ENCODE measurements around the gene MICAL2.

DNA sequence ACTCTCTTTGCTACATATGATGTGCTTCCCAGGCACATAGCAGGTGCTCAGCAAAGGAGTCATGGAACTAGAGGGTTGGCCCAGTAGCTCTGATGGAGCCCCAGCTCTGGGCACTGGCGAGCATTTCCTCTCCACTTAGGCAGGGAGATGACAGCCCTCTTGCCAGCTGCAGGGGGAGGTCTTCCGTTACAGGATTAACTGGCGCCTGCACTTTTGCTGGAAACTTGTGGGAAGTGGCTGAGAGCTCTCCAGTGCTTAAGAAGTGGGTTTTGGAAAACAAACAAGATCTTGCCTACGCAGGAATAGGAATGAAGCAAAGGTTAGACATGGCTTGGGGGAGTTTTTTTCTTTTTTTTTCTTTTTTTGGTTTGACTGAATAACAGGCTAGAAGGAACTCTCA is 75.5 kb downstream of the MICAL2 start:
- no peak for TF ChIP-seq TCF4 (CRISPR knock-in tag; IDR thresholded peaks at IDR 0.05; ENCODE audit: borderline replicate concordance)
- TF ChIP-seq CREB5 (CRISPR knock-in tag; IDR thresholded peaks at IDR 0.05; ENCODE audit: low read depth): no peak
- no peak for TF ChIP-seq ZC3H10 (CRISPR knock-in tag; IDR thresholded peaks at IDR 0.05)
- TF ChIP-seq PPARA (CRISPR knock-in tag; IDR thresholded peaks at IDR 0.05; ENCODE audit: borderline replicate concordance): no peak
- no peak for TF ChIP-seq CSDC2 (CRISPR knock-in tag; IDR thresholded peaks at IDR 0.05)
- TF ChIP-seq ARNTL (CRISPR knock-in tag; IDR thresholded peaks at IDR 0.05; ENCODE audit: borderline replicate concordance, low read depth): no peak
- TF ChIP-seq ISL1 (CRISPR knock-in tag; IDR thresholded peaks at IDR 0.05): no peak; the same call in 1 of the 2 replicates
- TF ChIP-seq SNAI2 (CRISPR knock-in tag; IDR thresholded peaks at IDR 0.05): 0 out of 2 replicates have a peak, but pooled peaks have one; percentile 49
- no peak for TF ChIP-seq POU6F1 (CRISPR knock-in tag; IDR thresholded peaks at IDR 0.05; ENCODE audit: borderline replicate concordance, low read depth)
- TF ChIP-seq BACH2 (CRISPR knock-in tag; IDR thresholded peaks at IDR 0.05; ENCODE audit: borderline replicate concordance): no peak
- TF ChIP-seq ZFP3 (CRISPR knock-in tag; IDR thresholded peaks at IDR 0.05): no peak
